Activated naive CD8-positive, alpha-beta T cell treated with anti-CD3 and anti-CD28 coated beads, Interleukin-2, amount 50 U/mL, for 24 hours (primary cell): ENCODE results near the gene PRDM15.

Experiments
- ATAC-seq: fragments of 150-1000 bp; cut with Tn5 transposase; one replicate; pipeline ENCODE4 v1.10.0; 2021
- DNase-seq: peaks from one replicate; pipeline ENCODE4 v3.0.0; 2021
- H3K27ac Mint-ChIP-seq: one replicate; pipeline ENCODE4 v1.8.0; 2021; ENCODE audit warnings: mild to moderate bottlenecking, mixed read lengths
- H3K27me3 Mint-ChIP-seq: one replicate; pipeline ENCODE4 v1.8.0; 2021; ENCODE audit warnings: mixed read lengths
- H3K36me3 Mint-ChIP-seq: one replicate; pipeline ENCODE4 v1.8.0; 2021; ENCODE audit warnings: low read depth, mixed read lengths
- H3K4me1 Mint-ChIP-seq: one replicate; pipeline ENCODE4 v1.8.0; 2021; ENCODE audit warnings: mixed read lengths
- H3K4me3 Mint-ChIP-seq: one replicate; pipeline ENCODE4 v1.8.0; 2021; ENCODE audit warnings: mild to moderate bottlenecking, moderate library complexity, mixed read lengths
- H3K9me3 Mint-ChIP-seq: one replicate; pipeline ENCODE4 v1.8.0; 2021; ENCODE audit warnings: mixed read lengths

Gene PRDM15

GRCh38 chr21:41759926-41760325 is 119.2 kb downstream of the PRDM15 start:
- Mint-ChIP-seq H3K27ac (no peak overlapping the region), H3K9me3 (no peaks in the 10 kb centered on the region), H3K27me3 (peaks cover 45% of the 10 kb centered on the region), H3K36me3 (no peaks in the 10 kb centered on the region), H3K4me3 (no peak overlapping the region), H3K4me1 (peaks cover 5% of the 10 kb centered on the region)
- ATAC-seq (no peak), DNase-seq (no peak)

- H3K36me3 Mint-ChIP-seq, result no peaks in the 10 kb centered on the region
These were observed 119.8 kb downstream of the PRDM15 start for GRCh38 chr21:41759214-41759840.

DNA sequence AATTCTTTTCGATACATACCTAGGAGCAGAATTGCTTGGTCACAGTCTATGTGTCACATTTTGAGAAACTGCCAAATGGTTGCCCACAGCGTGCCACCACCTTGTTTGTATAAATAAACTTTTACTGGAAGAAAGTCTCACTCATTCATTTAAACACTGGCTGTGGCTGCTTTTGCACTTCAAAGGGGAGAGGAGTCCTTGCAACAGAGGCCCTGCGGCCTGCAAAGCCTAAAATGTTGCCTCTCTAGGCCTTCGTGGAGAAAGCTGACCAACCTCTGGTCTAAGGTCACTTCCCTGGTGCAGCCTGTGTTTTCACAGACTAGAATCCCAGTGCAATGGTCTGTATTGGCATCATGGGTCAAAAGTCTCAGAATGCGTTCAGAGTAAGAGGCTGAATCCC is 120.6 kb downstream of the PRDM15 start:
- ATAC-seq (no peak), DNase-seq (no peak)
- no peaks in the 10 kb centered on the region for H3K9me3 Mint-ChIP-seq
- H3K27ac Mint-ChIP-seq, result no peak overlapping the region
- H3K27me3 Mint-ChIP-seq, result peaks cover 38% of the 10 kb centered on the region
- H3K36me3 Mint-ChIP-seq, result no peaks in the 10 kb centered on the region
- H3K4me3 Mint-ChIP-seq, result no peak overlapping the region
- peaks cover 5% of the 10 kb centered on the region for H3K4me1 Mint-ChIP-seq

More at GRCh38 chr21:41759214-41759840, 119.8 kb downstream of the PRDM15 start:
- DNase-seq, result no peak
- Mint-ChIP-seq H3K27me3 (peaks cover 43% of the 10 kb centered on the region), H3K4me1 (peaks cover 5% of the 10 kb centered on the region), H3K9me3 (no peaks in the 10 kb centered on the region), H3K4me3 (no peak overlapping the region), H3K27ac (no peak overlapping the region)
- ATAC-seq, result no peak

- Mint-ChIP-seq H3K36me3 (no peaks in the 10 kb centered on the region), H3K27ac (no peak overlapping the region)
- ATAC-seq, result no peak
These were observed 123.0 kb downstream of the PRDM15 start for GRCh38 chr21:41755934-41756773.

GRCh38 chr21:41755258-41755933 is 123.7 kb downstream of the PRDM15 start:
- Mint-ChIP-seq H3K27ac (no peak overlapping the region), H3K27me3 (peaks cover 8% of the 10 kb centered on the region), H3K36me3 (no peaks in the 10 kb centered on the region), H3K4me3 (no peak overlapping the region), H3K4me1 (no peaks in the 10 kb centered on the region), H3K9me3 (no peaks in the 10 kb centered on the region)
- ATAC-seq (no peak), DNase-seq (no peak)

More at GRCh38 chr21:41755934-41756773, 123.0 kb downstream of the PRDM15 start:
- Mint-ChIP-seq H3K9me3 (no peaks in the 10 kb centered on the region), H3K27me3 (peaks cover 15% of the 10 kb centered on the region), H3K4me3 (no peak overlapping the region), H3K4me1 (no peaks in the 10 kb centered on the region)
- no peak for DNase-seq

- no peak for ATAC-seq
These were observed 124.7 kb downstream of the PRDM15 start for GRCh38 chr21:41754479-41754891.

GRCh38 chr21:41753006-41753898 is 125.9 kb downstream of the PRDM15 start:
- no peak for DNase-seq
- no peak for ATAC-seq
- no peaks in the 10 kb centered on the region for H3K36me3 Mint-ChIP-seq
- H3K27ac Mint-ChIP-seq, result no peak overlapping the region
- no peaks in the 10 kb centered on the region for H3K27me3 Mint-ChIP-seq
- H3K4me3 Mint-ChIP-seq, result no peak overlapping the region
- no peaks in the 10 kb centered on the region for H3K4me1 Mint-ChIP-seq
- no peaks in the 10 kb centered on the region for H3K9me3 Mint-ChIP-seq

More at GRCh38 chr21:41754479-41754891, 124.7 kb downstream of the PRDM15 start:
- Mint-ChIP-seq H3K9me3 (no peaks in the 10 kb centered on the region), H3K27ac (no peak overlapping the region), H3K27me3 (no peaks in the 10 kb centered on the region), H3K36me3 (no peaks in the 10 kb centered on the region), H3K4me3 (no peak overlapping the region), H3K4me1 (no peaks in the 10 kb centered on the region)
- DNase-seq, result no peak

GRCh38 chr21:41752231-41752681 is 126.9 kb downstream of the PRDM15 start:
- Mint-ChIP-seq H3K4me1 (no peaks in the 10 kb centered on the region), H3K36me3 (no peaks in the 10 kb centered on the region), H3K27ac (no peak overlapping the region), H3K9me3 (no peaks in the 10 kb centered on the region), H3K27me3 (no peaks in the 10 kb centered on the region), H3K4me3 (no peak overlapping the region)
- DNase-seq (no peak), ATAC-seq (no peak)

DNA sequence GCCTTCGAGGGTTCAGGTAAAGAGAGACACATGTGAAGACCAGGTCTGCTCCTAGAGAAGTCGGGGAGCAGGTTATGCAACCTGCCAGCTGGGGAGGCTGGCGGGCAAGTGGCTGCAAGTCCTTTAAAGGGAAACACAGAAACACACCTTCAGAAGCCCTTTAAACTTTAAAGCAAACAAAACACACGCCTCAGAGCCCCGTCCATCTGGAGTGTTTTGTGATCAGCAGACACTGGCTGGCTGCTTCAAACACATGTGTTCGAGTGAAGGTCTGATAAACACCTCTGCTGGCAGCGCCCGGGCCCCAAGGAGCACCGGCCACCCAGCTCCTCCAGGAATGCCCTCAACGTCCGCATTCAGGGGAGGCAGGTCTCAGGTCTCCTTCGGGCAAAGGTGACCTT is 127.5 kb downstream of the PRDM15 start:
- H3K36me3 Mint-ChIP-seq, result no peaks in the 10 kb centered on the region
- H3K9me3 Mint-ChIP-seq, result no peaks in the 10 kb centered on the region
- ATAC-seq, result no peak
- no peaks in the 10 kb centered on the region for H3K4me1 Mint-ChIP-seq
- H3K4me3 Mint-ChIP-seq, result no peak overlapping the region
- H3K27me3 Mint-ChIP-seq, result peaks cover 2% of the 10 kb centered on the region
- DNase-seq, result no peak
- H3K27ac Mint-ChIP-seq, result no peak overlapping the region

DNA sequence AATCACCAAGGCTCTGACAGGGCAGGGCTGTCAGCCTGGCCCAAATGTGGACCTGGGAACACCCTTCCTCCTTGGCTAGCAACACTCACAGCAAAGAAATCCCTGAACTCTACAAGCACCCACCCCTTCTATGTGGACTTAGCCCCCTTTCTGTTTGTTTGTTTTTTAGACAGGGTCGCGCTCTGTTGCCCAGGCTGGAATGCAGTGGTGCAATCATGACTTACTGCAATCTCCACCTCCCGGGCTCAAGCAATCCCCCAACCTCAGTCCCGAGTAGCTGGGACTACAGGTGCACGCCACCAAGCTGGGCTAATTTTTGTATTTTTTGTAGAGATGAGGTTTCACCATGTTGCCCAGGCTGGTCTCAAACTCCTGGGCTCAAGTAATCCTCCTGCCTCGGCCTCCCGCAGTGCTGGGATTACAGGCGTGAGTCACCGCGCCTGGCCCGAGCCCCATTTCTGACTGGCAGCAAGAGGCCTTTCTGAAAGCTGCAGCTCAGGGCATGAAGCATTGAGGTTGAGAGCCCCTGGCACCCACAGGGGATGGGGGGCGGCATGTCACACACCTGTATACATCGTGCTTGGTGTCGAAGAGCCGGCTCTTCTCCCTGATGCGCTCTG is 128.5 kb downstream of the PRDM15 start:
- Mint-ChIP-seq H3K4me3 (no peak overlapping the region), H3K27me3 (peaks cover 2% of the 10 kb centered on the region), H3K9me3 (no peaks in the 10 kb centered on the region), H3K4me1 (no peaks in the 10 kb centered on the region), H3K36me3 (no peaks in the 10 kb centered on the region), H3K27ac (no peak overlapping the region)
- DNase-seq, result no peak
- no peak for ATAC-seq

- no peaks in the 10 kb centered on the region for H3K9me3 Mint-ChIP-seq
- H3K36me3 Mint-ChIP-seq, result no peaks in the 10 kb centered on the region
- no peak for ATAC-seq
These were observed 129.1 kb downstream of the PRDM15 start for GRCh38 chr21:41750051-41750450.

DNA sequence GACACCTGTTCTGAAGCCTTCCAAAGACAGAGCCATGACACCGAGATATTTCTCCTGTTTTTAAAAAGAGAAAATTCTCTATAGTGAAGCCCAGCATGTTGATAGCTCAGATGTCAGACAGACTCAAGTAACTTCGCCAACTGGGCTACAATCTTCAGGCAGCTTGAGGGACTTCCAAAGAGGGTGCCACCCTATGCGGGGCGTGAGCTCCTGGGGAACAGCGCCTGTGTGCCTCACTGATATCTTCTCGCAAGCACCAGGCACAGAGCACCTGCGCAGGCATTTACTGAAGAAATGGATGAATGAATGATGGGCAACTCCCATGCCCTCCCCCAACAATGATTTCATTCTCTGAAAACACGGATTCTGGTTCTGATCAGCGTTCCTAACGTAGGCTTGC is 129.9 kb downstream of the PRDM15 start:
- Mint-ChIP-seq H3K9me3 (no peaks in the 10 kb centered on the region), H3K27ac (no peak overlapping the region), H3K27me3 (peaks cover 2% of the 10 kb centered on the region), H3K4me1 (no peaks in the 10 kb centered on the region), H3K4me3 (no peak overlapping the region), H3K36me3 (no peaks in the 10 kb centered on the region)
- ATAC-seq (no peak), DNase-seq (no peak)

More at GRCh38 chr21:41750051-41750450, 129.1 kb downstream of the PRDM15 start:
- peaks cover 2% of the 10 kb centered on the region for H3K27me3 Mint-ChIP-seq
- H3K4me1 Mint-ChIP-seq, result no peaks in the 10 kb centered on the region
- DNase-seq, result no peak
- no peak overlapping the region for H3K27ac Mint-ChIP-seq
- H3K4me3 Mint-ChIP-seq, result no peak overlapping the region
